Esophagus muscularis mucosa (tissue), 4 donors: ENCODE data around the gene LIFR. TPM values are rescaled to one million over a fixed set of nuclear protein-coding genes. Genes with fewer than 3 reads are reported as not detected.

Source experiments
- DNase-seq: peaks from one replicate; pipeline ENCODE4 v3.0.0-alpha.2; 2017; ENCODE audit errors: extremely low spot score
- H3K27ac ChIP-seq, 4 donors: fragments of 200-600 bp; sonication (generic); replicated peaks in 1 of 4; 1 replicate in 3 of 4; 2 replicates in 1 of 4; pipeline ENCODE4 v1.5.1; 2016 to 2019; ENCODE audit warnings: mild to moderate bottlenecking in 1 of 4
- H3K27me3 ChIP-seq, 4 donors: fragments of 200-600 bp; sonication (generic); one replicate each; pipeline versions ENCODE4 v1.5.1 to v1.6.0; 2016 to 2019
- H3K36me3 ChIP-seq, 4 donors: fragments of 200-600 bp; sonication (generic); one replicate each; pipeline ENCODE4 v1.5.1; 2016 to 2019
- H3K4me1 ChIP-seq, 4 donors: fragments of 200-600 bp; sonication (generic); one replicate each; pipeline ENCODE4 v1.5.1; 2016 to 2019
- H3K4me3 ChIP-seq, 4 donors: fragments of 200-600 bp; sonication (generic); 1 replicate in 2 of 4; 2 replicates in 2 of 4; pipeline ENCODE4 v1.5.1; 2016 to 2019; ENCODE audit warnings: mild to moderate bottlenecking in 4 of 4, moderate library complexity in 1 of 4
- H3K9me3 ChIP-seq, 4 donors: fragments of 200-600 bp; sonication (generic); 1 replicate in 3 of 4; 2 replicates in 1 of 4; pipeline ENCODE4 v1.5.1; 2016 to 2019
- CTCF ChIP-seq, 3 experiments: fragments of 200-600 bp in 2 of 3; fragments of 450-650 bp in 1 of 3; sonication (generic) in 2 of 3; IDR thresholded peaks; one replicate each; pipeline ENCODE4 v1.5.1; 2017 to 2019; ENCODE audit warnings: antibody characterized with exemption in 3 of 3, mild to moderate bottlenecking in 2 of 3, moderate library complexity in 1 of 3
- EP300 ChIP-seq: sonication (generic); formaldehyde crosslinking; IDR thresholded peaks from one replicate; pipeline ENCODE4 v1.6.1; 2017; ENCODE audit warnings: antibody characterized with exemption
- POLR2A ChIP-seq: fragments of 450-650 bp; IDR thresholded peaks from one replicate; pipeline ENCODE4 v1.6.1; 2017; ENCODE audit warnings: antibody characterized with exemption, moderate library complexity, mild to moderate bottlenecking, low read depth
- POLR2AphosphoS5 ChIP-seq, 2 donors: sonication (generic); formaldehyde crosslinking; IDR thresholded peaks; one replicate each; pipeline ENCODE4 v1.6.1; 2017; ENCODE audit warnings: antibody characterized with exemption in 2 of 2
- WGBS: methylation state at CpG from one replicate; pipeline ENCODE4 v1.1.5; 2018; 5-methylcytosine and 5-hydroxymethylcytosine counted together
- intact Hi-C: fragments of 100-400 bp; cut with DNase I; formaldehyde crosslinking; loops from one replicate; pipeline ENCODE4 v1.15.1; 2023
- total RNA-seq, 4 donors: library from RNA; depleted of rRNA; stranded (reverse); fragments of >200 nt; gene quantifications; one replicate each; pipeline versions ENCODE4 v1.1.0 to v1.2.1, GENCODE V29; 2016

Gene LIFR
- total RNA-seq, 4 donors from 2014 or later: 72.3 to 102 (median 90.1) TPM

- no peak for DNase-seq
- no peak for TF ChIP-seq CTCF (IDR thresholded peaks at IDR 0.05)
- no peak for TF ChIP-seq POLR2AphosphoS5 (IDR thresholded peaks at IDR 0.05)
- TF ChIP-seq EP300: no peak
- no peak for TF ChIP-seq POLR2A
- no peaks in the 10 kb centered on the region for H3K4me1 ChIP-seq
- no peaks in the 10 kb centered on the region for H3K36me3 ChIP-seq
- 56% methylated on average over 5 of the region's 5 CpGs for WGBS
- H3K9me3 ChIP-seq: no peaks in the 10 kb centered on the region
- intact Hi-C loops: no loop called here
- H3K4me3 ChIP-seq: no peak overlapping the region
- no peaks in the 10 kb centered on the region for H3K27me3 ChIP-seq
- H3K27ac ChIP-seq: no peak overlapping the region
These were observed 26.0 kb upstream of the LIFR start for GRCh38 chr5:38582293-38582974.

- Histone ChIP-seq H3K4me1 (peaks cover 0 to 6% (median 0%) of the 10 kb centered on the region in 4 donors), H3K4me3 (no peak overlapping the region), H3K9me3 (no peaks in the 10 kb centered on the region), H3K36me3 (no peaks in the 10 kb centered on the region), H3K27ac (no peak overlapping the region), H3K27me3 (no peaks in the 10 kb centered on the region)
- no peak for DNase-seq
- intact Hi-C loops: no loop called here
- no peak for TF ChIP-seq EP300
- no peak for TF ChIP-seq POLR2AphosphoS5 (IDR thresholded peaks at IDR 0.05)
- TF ChIP-seq POLR2A: no peak
- no peak for TF ChIP-seq CTCF (IDR thresholded peaks at IDR 0.05)
- WGBS: 93% methylated on average over 4 of the region's 4 CpGs
These were observed 25.2 kb upstream of the LIFR start for GRCh38 chr5:38581597-38581996.

- peaks cover 0 to 6% (median 0%) of the 10 kb centered on the region in 4 donors for H3K4me1 ChIP-seq
These were observed 22.7 kb upstream of the LIFR start for GRCh38 chr5:38579105-38579504.

GRCh38 chr5:38576961-38577684 is 20.7 kb upstream of the LIFR start:
- Histone ChIP-seq H3K9me3 (no peaks in the 10 kb centered on the region), H3K4me1 (peaks cover 0 to 6% (median 0%) of the 10 kb centered on the region in 4 donors), H3K36me3 (no peaks in the 10 kb centered on the region), H3K27ac (no peak overlapping the region), H3K27me3 (no peaks in the 10 kb centered on the region), H3K4me3 (no peak overlapping the region)
- DNase-seq: no peak
- TF ChIP-seq EP300 (no peak), POLR2AphosphoS5 (IDR thresholded peaks at IDR 0.05) (no peak), CTCF (IDR thresholded peaks at IDR 0.05) (no peak), POLR2A (no peak)
- WGBS: 68% methylated on average over 5 of the region's 5 CpGs
- intact Hi-C loops: no loop called here

More at GRCh38 chr5:38579105-38579504, 22.7 kb upstream of the LIFR start:
- no peak for TF ChIP-seq EP300
- TF ChIP-seq CTCF (IDR thresholded peaks at IDR 0.05): no peak
- no peak for TF ChIP-seq POLR2AphosphoS5 (IDR thresholded peaks at IDR 0.05)
- no peak for TF ChIP-seq POLR2A
- intact Hi-C loops: no loop called here
- Histone ChIP-seq H3K27me3 (no peaks in the 10 kb centered on the region), H3K27ac (no peak overlapping the region), H3K4me3 (no peak overlapping the region), H3K9me3 (no peaks in the 10 kb centered on the region), H3K36me3 (no peaks in the 10 kb centered on the region)
- no peak for DNase-seq
- 95% methylated on average over 2 of the region's 2 CpGs for WGBS
